Measurements from ENCODE around the gene COX11. TPM values are rescaled to one million over a fixed set of nuclear protein-coding genes. Genes with fewer than 3 reads are reported as not detected.

The COX11 gene
- total and polyA plus RNA-seq, 2 of the 8 experiments (the other 6 are each of a cell fraction or from before 2014, with no cell fraction given), result 43.0 to 54.1 TPM

DNA sequence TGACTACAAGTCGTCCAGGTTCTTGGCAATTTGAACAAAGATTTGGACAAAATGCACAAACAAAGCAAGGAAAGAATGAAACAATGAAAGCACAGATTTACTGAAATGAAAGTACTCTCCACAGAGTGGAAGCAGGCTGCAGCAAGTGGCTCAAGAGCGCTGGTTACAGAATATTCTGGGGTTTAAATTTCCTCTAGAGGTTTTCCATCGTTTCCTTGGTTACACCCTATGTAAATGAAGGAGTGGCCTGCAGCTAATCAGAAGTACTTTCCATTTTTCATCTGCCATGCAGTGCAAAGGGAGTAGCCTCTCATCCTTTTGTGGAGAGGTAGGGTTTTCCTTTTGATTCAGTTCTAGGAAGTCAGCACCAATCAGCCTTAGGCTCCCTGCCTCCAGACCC is 11.9 kb upstream of the COX11 start (continued):
- TF ChIP-seq, protein P1, sequence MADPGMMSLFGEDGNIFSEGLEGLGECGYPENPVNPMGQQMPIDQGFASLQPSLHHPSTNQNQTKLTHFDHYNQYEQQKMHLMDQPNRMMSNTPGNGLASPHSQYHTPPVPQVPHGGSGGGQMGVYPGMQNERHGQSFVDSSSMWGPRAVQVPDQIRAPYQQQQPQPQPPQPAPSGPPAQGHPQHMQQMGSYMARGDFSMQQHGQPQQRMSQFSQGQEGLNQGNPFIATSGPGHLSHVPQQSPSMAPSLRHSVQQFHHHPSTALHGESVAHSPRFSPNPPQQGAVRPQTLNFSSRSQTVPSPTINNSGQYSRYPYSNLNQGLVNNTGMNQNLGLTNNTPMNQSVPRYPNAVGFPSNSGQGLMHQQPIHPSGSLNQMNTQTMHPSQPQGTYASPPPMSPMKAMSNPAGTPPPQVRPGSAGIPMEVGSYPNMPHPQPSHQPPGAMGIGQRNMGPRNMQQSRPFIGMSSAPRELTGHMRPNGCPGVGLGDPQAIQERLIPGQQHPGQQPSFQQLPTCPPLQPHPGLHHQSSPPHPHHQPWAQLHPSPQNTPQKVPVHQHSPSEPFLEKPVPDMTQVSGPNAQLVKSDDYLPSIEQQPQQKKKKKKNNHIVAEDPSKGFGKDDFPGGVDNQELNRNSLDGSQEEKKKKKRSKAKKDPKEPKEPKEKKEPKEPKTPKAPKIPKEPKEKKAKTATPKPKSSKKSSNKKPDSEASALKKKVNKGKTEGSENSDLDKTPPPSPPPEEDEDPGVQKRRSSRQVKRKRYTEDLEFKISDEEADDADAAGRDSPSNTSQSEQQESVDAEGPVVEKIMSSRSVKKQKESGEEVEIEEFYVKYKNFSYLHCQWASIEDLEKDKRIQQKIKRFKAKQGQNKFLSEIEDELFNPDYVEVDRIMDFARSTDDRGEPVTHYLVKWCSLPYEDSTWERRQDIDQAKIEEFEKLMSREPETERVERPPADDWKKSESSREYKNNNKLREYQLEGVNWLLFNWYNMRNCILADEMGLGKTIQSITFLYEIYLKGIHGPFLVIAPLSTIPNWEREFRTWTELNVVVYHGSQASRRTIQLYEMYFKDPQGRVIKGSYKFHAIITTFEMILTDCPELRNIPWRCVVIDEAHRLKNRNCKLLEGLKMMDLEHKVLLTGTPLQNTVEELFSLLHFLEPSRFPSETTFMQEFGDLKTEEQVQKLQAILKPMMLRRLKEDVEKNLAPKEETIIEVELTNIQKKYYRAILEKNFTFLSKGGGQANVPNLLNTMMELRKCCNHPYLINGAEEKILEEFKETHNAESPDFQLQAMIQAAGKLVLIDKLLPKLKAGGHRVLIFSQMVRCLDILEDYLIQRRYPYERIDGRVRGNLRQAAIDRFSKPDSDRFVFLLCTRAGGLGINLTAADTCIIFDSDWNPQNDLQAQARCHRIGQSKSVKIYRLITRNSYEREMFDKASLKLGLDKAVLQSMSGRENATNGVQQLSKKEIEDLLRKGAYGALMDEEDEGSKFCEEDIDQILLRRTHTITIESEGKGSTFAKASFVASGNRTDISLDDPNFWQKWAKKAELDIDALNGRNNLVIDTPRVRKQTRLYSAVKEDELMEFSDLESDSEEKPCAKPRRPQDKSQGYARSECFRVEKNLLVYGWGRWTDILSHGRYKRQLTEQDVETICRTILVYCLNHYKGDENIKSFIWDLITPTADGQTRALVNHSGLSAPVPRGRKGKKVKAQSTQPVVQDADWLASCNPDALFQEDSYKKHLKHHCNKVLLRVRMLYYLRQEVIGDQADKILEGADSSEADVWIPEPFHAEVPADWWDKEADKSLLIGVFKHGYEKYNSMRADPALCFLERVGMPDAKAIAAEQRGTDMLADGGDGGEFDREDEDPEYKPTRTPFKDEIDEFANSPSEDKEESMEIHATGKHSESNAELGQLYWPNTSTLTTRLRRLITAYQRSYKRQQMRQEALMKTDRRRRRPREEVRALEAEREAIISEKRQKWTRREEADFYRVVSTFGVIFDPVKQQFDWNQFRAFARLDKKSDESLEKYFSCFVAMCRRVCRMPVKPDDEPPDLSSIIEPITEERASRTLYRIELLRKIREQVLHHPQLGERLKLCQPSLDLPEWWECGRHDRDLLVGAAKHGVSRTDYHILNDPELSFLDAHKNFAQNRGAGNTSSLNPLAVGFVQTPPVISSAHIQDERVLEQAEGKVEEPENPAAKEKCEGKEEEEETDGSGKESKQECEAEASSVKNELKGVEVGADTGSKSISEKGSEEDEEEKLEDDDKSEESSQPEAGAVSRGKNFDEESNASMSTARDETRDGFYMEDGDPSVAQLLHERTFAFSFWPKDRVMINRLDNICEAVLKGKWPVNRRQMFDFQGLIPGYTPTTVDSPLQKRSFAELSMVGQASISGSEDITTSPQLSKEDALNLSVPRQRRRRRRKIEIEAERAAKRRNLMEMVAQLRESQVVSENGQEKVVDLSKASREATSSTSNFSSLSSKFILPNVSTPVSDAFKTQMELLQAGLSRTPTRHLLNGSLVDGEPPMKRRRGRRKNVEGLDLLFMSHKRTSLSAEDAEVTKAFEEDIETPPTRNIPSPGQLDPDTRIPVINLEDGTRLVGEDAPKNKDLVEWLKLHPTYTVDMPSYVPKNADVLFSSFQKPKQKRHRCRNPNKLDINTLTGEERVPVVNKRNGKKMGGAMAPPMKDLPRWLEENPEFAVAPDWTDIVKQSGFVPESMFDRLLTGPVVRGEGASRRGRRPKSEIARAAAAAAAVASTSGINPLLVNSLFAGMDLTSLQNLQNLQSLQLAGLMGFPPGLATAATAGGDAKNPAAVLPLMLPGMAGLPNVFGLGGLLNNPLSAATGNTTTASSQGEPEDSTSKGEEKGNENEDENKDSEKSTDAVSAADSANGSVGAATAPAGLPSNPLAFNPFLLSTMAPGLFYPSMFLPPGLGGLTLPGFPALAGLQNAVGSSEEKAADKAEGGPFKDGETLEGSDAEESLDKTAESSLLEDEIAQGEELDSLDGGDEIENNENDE (IDR thresholded peaks at IDR 0.05; ENCODE audit: insufficient replicate concordance, low read length), result no peak
- no peak for TF ChIP-seq CTBP2 (IDR thresholded peaks at IDR 0.05; ENCODE audit: borderline replicate concordance, insufficient read depth, insufficient read length, low read length)
- TF ChIP-seq, protein P2, sequence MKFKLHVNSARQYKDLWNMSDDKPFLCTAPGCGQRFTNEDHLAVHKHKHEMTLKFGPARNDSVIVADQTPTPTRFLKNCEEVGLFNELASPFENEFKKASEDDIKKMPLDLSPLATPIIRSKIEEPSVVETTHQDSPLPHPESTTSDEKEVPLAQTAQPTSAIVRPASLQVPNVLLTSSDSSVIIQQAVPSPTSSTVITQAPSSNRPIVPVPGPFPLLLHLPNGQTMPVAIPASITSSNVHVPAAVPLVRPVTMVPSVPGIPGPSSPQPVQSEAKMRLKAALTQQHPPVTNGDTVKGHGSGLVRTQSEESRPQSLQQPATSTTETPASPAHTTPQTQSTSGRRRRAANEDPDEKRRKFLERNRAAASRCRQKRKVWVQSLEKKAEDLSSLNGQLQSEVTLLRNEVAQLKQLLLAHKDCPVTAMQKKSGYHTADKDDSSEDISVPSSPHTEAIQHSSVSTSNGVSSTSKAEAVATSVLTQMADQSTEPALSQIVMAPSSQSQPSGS (IDR thresholded peaks at IDR 0.05; ENCODE audit: low read length), result no peak
- TF ChIP-seq TBP (IDR thresholded peaks at IDR 0.05; ENCODE audit: low read depth, low read length), result no peak
- no peak for TF ChIP-seq TAF1 (IDR thresholded peaks at IDR 0.05; ENCODE audit: low read depth, low read length)
- TF ChIP-seq CHD1 (IDR thresholded peaks at IDR 0.05; ENCODE audit: low read depth, low read length), result no peak

Data from H1 (cell line).